NB4 (cell line): ENCODE measurements around the gene RBPMS2.
A peak's percentile ranks its signal among the peaks of the same experiment; 100 is the strongest.

ENCODE experiments used
- DNase-seq: peaks from one replicate; pipeline ENCODE4 v3.0.0; 2010; ENCODE audit warnings: low read depth
- H3K4me3 ChIP-seq: one replicate; pipeline ENCODE4 v1.5.1; 2011; ENCODE audit warnings: mild to moderate bottlenecking, low read depth, low read length, moderate library complexity
- MAX ChIP-seq: IDR thresholded peaks from 2 replicates; pipeline ENCODE4 v1.6.1; 2011; ENCODE audit warnings: low read depth, low read length
- MYC ChIP-seq: IDR thresholded peaks from 2 replicates; pipeline ENCODE4 v1.6.1; 2011; ENCODE audit warnings: low read depth, low read length
- POLR2A ChIP-seq: IDR thresholded peaks from 2 replicates; pipeline ENCODE4 v1.6.1; 2011; ENCODE audit warnings: mild to moderate bottlenecking; ENCODE audit not compliant: insufficient read length; ENCODE audit errors: extremely low read depth
- TF ChIP-seq, protein P1 (sequence below): IDR thresholded peaks from one replicate; pipeline ENCODE4 v1.5.1; 2012; ENCODE audit warnings: low read depth, low read length

RBPMS2 gene

DNA sequence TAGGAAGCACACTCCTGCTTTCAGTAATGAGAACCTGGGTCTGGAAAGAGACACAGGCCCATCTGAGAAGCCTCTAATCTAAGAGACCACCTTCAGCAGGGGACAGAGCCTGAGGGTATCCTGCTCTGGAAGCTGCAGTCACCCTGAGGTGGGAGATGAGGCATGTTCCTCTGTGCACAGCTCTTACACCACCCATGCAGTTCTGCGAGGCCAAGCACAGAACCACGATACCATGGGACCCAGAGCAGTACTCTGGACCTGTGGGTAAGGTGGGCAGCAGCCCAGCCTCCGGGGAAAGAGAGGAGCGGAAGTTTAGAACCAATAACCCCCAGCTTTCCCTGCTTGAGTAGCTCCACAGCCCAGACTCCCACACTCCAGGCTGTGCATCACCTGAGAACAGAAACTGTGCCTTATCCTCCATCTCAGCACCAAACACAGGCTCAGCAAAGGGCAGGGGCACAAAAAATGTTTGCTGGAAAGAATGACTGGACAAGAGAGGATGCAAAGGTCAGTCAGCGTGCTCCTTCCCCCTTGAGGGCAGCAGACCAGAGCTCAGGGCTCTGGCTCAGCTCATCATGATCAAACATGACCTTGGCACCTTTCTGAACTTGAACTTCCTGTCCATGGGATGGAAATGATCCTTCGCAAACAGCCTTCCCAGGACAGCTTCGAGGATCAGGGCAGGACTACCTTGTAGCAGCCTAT, 43.1 kb downstream of the RBPMS2 start:
- no peak overlapping the region for H3K4me3 ChIP-seq
- TF ChIP-seq MYC = no peak
- no peak for TF ChIP-seq MAX
- no peak for TF ChIP-seq POLR2A
- TF ChIP-seq, protein P1, sequence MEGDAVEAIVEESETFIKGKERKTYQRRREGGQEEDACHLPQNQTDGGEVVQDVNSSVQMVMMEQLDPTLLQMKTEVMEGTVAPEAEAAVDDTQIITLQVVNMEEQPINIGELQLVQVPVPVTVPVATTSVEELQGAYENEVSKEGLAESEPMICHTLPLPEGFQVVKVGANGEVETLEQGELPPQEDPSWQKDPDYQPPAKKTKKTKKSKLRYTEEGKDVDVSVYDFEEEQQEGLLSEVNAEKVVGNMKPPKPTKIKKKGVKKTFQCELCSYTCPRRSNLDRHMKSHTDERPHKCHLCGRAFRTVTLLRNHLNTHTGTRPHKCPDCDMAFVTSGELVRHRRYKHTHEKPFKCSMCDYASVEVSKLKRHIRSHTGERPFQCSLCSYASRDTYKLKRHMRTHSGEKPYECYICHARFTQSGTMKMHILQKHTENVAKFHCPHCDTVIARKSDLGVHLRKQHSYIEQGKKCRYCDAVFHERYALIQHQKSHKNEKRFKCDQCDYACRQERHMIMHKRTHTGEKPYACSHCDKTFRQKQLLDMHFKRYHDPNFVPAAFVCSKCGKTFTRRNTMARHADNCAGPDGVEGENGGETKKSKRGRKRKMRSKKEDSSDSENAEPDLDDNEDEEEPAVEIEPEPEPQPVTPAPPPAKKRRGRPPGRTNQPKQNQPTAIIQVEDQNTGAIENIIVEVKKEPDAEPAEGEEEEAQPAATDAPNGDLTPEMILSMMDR = no peak
- DNase-seq = no peak

DNA sequence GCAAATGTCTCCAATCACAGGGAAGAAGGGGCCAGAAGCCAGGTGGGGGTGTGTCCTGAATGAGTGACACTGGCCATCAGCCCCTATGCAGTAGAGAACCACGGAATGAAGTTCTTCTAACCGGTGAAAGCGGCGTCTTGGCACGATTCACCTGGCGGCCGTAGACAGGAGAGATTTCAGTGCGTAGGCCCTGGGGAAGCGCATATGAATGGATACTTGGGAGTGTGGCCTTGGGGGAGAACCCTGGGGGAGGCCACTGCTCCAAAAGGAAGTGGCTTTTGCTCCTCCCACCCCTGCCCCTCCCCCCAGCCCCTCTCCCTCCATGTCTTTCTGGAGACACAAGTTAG, 43.6 kb downstream of the RBPMS2 start:
- no peak overlapping the region for H3K4me3 ChIP-seq
- peak; percentile 20 for DNase-seq
- TF ChIP-seq, protein P1 = no peak
- no peak for TF ChIP-seq POLR2A
- TF ChIP-seq MAX = no peak
- no peak for TF ChIP-seq MYC

DNA sequence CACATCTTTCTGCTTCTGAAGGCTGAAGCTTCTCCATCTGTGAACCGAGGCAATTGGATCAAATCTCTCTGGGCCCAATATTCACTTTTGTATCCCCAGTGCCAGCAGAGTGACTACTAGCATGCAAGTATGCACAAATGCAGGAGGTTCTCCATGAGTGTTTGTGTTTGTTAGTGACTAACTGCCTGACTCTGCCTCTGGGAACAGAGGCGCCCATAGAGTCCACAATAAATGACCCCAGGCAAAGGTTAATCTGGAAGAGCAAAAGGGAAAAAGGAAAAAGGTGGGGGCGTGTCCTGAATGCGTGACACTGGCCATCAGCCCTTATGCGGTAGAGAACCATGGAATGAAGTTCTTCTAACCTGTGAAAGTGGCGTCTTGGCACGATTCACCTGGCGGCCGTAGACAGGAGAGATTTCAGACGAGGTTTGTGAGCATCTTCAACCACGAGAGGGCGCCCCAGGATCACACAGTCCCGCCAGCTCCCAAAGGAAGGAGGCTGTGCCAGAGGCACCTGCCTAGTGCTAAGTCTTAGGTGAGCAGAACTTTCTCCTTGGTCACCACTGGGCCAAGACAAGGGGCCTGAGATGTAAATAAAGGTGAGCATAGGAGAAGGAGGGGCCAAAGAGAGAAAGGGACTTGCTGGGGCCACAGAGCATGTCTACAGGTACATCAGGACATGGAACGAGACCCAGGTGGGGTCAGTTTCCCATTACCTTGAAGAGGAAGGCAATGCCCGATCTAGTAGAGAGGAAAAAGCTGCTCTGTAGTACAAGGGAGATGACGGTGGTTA, 44.2 kb downstream of the RBPMS2 start:
- peak; percentile 75 for DNase-seq
- no peak overlapping the region for H3K4me3 ChIP-seq
- TF ChIP-seq POLR2A = no peak
- no peak for TF ChIP-seq MAX
- TF ChIP-seq, protein P1 = peak; percentile 64
- TF ChIP-seq MYC = no peak

- DNase-seq = no peak
- TF ChIP-seq MYC (no peak), POLR2A (no peak), MAX (no peak)
- TF ChIP-seq, protein P1 = no peak
- no peak overlapping the region for H3K4me3 ChIP-seq
These were observed 45.2 kb downstream of the RBPMS2 start for GRCh38 chr15:64730151-64730550.

- TF ChIP-seq MYC = no peak
- TF ChIP-seq, protein P1 = no peak
- no peak for TF ChIP-seq POLR2A
- no peak for TF ChIP-seq MAX
- DNase-seq = peak; percentile 46
- no peak overlapping the region for H3K4me3 ChIP-seq
These were observed 55.2 kb downstream of the RBPMS2 start for GRCh38 chr15:64720188-64720587.
